ENCODE measurements around the gene STX1B. TPM values are rescaled to one million over a fixed set of nuclear protein-coding genes. Genes with fewer than 3 reads are reported as not detected.

STX1B gene
- total RNA-seq, 2 experiments from 2014 or later, result 3.5 to 3.6 TPM

DNA sequence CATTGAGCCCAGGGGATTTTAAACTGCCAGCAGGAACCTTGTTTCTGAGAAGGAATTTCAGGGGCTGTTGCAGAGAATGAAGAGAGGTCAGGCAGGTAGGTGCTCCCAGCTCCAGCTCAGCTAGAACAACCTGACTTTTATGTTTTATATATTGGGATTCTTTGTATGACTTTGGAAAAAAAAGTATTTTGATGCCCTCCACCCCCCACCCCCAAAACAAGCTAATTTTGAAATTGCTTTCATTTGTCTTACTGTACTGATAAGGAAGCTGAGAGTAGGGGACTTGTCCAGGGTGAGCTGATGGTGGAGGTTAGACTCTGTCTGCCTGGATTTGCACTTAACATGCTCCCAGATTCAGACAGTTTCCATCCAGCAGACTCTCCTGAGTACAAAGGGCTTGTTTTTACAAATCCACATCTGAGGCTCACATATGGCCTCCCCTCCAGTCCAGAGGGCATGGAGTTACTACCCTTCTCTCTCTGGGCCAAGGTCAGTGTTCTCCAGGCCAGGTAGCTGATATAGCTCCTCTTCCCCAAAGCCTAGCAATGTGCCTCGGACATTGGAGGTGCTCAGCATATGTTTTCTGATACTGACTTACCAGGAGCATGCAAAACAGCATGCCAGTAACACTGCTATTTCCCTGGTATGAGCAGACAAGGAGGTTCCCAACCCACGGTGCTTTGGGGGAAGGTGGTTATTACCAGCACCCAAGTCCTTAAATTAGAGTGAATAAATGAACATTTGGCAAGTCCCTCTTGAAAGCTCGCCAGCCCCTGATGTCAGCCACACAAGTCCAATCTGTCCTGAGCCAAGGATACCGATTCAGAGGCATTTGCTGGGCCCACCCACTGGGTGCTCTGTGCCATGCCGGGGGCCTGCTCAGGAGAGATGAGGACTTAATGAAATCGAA is 11.3 kb downstream of the STX1B start:
- Mint-ChIP-seq H3K4me1 (peaks cover 16% of the 10 kb centered on the region), H3K9me3 (ENCODE audit: low read depth) (no peaks in the 10 kb centered on the region), H3K27ac (no peak overlapping the region), H3K27me3 (peaks cover 11% of the 10 kb centered on the region), H3K4me3 (no peak overlapping the region), H3K36me3 (peaks cover 1% of the 10 kb centered on the region)
- DNase-seq, result no peak
- no peak for ATAC-seq
- CTCF ChIA-PET, result interaction anchor here (0.6 to 3.9 kb wide), 8 partner anchors 10 to 443 kb away, joined by 3 to 16 read pairs (median 4); partner anchors contain the start of genes HSD3B7 and ZNF843

DNA sequence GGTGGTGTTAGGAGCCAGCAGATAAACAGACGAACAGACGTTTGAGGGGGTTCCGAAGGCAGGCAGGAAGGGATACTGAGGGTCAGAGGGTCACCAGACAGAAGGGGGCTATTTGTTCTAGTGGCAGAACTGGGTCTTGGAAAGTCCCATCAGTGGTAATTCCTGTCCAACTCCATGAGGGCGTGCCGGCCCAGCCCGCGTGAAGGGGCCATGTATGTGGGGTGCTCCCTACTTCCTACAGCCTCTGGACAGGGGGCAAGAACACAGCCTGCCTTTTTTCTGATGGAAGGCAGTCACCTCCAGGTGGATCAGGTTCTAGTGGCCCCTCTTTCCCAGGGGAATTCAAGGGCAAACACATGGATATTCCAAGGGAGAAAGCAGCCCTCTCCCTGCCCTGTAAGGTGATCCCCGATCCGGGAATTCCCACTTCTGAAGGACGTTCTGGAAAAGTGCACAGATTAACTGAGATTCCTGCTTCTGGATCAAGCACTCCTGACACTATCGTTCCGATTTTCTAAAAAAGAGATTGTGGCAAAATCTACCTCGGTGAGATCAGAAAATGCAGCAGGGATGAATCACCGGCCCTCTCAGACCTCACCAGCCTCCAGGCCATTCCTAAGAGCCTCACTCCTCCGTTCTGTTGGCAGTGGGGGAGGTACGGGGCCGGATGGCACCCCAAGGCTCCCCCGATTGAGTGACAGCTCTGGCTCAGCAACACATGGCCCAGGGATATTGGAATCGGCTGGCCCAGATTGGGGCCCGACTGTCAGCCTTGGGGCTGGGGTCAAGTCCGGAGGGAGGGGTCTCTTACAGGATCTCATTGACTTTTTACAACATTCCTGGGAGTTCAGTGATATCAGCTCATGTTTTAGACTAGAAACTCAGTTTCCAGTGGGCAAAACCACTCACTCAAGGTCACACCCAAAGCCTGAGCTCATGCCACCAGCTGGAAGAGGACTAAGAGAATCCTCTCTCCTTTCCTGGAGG is 12.4 kb downstream of the STX1B start:
- H3K27me3 Mint-ChIP-seq, result peaks cover 11% of the 10 kb centered on the region
- ATAC-seq (no peak), DNase-seq (no peak)
- H3K27ac Mint-ChIP-seq, result no peak overlapping the region
- peaks cover 27% of the 10 kb centered on the region for H3K4me1 Mint-ChIP-seq
- CTCF ChIA-PET, result interaction anchor here (0.7 to 3.9 kb wide), 9 partner anchors 11 to 445 kb away, joined by 3 to 16 read pairs (median 4); partner anchors contain the start of genes HSD3B7 and ZNF843
- peaks cover 1% of the 10 kb centered on the region for H3K36me3 Mint-ChIP-seq
- H3K4me3 Mint-ChIP-seq, result peak overlapping the region; percentile 81
- no peaks in the 10 kb centered on the region for H3K9me3 Mint-ChIP-seq (ENCODE audit: low read depth)

DNA sequence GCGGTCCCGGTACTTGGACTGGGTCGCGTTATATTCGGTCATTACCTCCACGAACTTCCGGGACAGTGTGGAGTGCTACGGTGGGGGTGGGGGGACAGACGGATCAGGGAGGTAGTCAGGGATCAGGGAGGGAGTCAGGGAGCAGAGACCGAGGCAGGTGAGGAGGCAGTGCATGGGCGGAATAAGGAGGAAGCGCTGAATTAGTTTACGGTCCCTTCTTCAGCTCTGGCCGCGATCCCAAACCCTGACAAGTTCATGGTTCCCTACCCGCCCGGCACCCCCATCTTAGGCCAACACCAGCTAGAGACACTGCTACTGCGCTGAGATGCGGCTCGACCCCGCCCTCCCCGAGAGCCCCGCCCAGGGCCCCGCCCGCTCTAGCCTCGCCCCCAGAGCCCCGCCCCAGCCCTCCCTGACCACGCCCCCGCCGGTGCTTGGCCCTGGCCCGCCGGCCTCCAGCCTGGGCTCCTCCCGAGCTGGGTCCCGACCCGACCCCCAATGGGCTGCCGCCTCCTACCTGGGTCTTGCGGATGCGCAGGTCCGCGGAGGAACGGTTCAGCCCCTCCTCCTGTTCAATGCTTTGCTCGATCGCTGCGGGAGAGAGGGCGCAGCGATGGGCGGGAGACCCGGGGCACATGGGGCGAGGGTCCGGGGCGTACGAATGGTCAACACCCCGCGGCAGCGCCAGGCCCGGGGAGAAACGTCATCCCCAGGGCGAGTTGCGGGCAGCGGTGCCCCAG is 13.3 kb downstream of the STX1B start:
- Mint-ChIP-seq H3K36me3 (peaks cover 1% of the 10 kb centered on the region), H3K27me3 (peaks cover 11% of the 10 kb centered on the region), H3K4me3 (peak overlapping the region; percentile 81), H3K9me3 (ENCODE audit: low read depth) (no peaks in the 10 kb centered on the region), H3K27ac (peak overlapping the region; percentile 88), H3K4me1 (peaks cover 35% of the 10 kb centered on the region)
- peak; percentile 98 for ATAC-seq
- CTCF ChIA-PET, result interaction anchor here (0.8 to 1.1 kb wide), 3 partner anchors 11 to 56 kb away, joined by 3 to 9 read pairs (median 4); partner anchors contain the start of gene HSD3B7
- DNase-seq, result peak; percentile 92

DNA sequence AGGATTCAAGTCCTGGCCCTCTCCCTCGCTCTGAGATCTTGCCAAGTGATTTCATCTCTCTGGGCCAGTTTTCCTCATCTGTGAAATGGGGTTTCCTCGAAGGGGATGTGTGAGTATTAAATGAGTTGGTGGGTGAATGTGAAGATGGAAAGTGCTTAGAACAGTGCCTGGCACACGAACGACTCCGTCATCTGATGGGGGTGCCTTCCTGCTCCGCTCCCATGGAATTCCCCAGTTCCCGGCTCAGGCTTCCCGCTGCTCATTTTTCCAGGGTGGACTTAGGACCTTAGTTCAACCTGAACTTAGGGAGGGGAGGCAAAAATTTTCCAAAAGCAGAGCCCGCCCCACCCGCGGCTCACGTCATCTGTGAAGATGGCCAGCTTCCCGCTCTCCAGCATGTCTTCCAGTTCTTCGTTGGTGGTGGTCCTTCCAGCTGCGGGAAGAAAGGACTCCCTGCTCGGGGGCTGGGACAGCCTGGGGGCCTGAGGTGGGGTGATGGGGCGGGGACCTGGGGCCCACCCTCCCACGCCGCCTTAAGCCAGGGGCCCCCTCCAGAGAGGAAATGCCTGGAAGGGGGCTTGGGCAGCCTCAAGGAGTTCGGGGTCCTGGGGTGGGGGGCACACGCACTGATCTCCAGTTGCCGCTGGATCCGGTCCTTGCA is 14.0 kb downstream of the STX1B start:
- CTCF ChIA-PET, result interaction anchor here (0.8 to 3.4 kb wide), 4 partner anchors 11 to 55 kb away, joined by 3 to 28 read pairs (median 6); partner anchors contain the start of gene HSD3B7
- Mint-ChIP-seq H3K4me3 (peak overlapping the region; percentile 81), H3K27me3 (peaks cover 11% of the 10 kb centered on the region), H3K27ac (peak overlapping the region; percentile 88), H3K9me3 (ENCODE audit: low read depth) (no peaks in the 10 kb centered on the region), H3K4me1 (peaks cover 38% of the 10 kb centered on the region), H3K36me3 (peaks cover 1% of the 10 kb centered on the region)
- no peak for DNase-seq
- ATAC-seq, result no peak

DNA sequence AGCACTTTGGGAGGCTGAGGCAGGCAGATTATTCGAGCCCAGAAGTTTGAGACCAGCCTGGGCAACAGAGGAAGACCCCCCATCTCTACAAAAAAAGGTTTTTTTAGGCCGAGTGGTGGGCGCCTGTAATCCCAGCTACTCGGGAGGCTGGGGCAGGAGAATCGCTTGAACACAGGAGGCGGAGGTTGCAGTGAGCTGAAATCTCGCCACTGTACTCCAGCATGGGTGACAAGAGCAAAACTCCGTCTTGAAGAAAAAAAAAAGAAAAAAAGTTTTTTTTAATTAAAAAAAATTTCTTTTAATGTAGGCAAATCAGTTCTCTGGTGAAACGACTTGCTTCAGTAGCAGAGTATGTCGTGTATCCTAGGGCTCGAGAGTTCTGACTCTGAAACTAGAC is 14.5 kb downstream of the STX1B start:
- peaks cover 43% of the 10 kb centered on the region for H3K4me1 Mint-ChIP-seq
- peaks cover 1% of the 10 kb centered on the region for H3K36me3 Mint-ChIP-seq
- peaks cover 11% of the 10 kb centered on the region for H3K27me3 Mint-ChIP-seq
- peak overlapping the region; percentile 74 for H3K27ac Mint-ChIP-seq
- CTCF ChIA-PET, result interaction anchor here (3.4 kb wide), 1 partner anchor 12 kb away, joined by 28 read pairs; the partner anchor contains the start of gene HSD3B7
- DNase-seq (no peak), ATAC-seq (no peak)
- H3K4me3 Mint-ChIP-seq, result peak overlapping the region; percentile 81
- no peaks in the 10 kb centered on the region for H3K9me3 Mint-ChIP-seq (ENCODE audit: low read depth)

DNA sequence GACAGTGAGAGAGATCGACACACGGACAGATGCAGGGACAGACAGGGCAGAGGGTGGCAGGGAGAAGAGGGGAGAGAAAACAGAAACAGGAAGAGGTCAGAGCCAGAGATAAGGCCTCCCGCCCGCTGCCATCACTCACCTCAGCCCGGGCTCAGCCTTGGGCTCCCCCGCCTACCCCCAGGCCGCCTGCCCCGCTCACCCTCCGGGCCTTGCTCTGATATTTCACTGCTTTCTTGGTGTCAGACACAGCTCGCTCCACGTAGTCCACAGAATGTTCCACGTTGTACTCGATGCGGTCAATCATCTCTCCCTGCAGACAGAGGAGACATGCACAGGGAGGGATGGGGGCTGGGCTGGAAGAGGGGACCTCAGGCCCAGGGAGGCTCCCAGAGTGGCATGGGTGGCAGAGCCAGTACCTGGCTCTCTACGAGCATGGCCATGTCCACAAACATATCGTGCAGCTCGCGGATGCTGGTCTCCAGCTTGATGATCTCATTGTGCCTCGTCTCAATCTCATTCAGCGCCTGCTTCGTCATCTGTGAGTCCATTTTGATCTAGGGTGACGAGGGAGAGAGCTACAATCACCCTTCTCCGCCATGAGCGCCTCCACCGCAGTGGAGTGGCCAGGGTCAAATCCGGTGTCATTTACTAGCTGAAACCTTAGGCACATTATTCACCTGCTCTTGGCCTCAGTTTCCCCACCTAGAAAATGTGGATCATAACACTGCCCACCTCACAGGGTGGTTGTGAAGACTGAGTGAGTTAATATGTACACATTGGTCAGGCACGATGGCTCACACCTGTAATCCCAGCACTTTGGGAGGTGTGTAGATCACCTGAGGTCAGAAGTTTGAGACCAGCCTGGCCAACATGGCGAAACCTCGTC is 17.3 kb downstream of the STX1B start:
- ATAC-seq (no peak), DNase-seq (no peak)
- CTCF ChIA-PET, result interaction anchor here (2.1 to 3.4 kb wide), 2 partner anchors 9 to 75 kb away, joined by 4 to 28 read pairs; partner anchors contain the start of gene HSD3B7
- H3K9me3 Mint-ChIP-seq (ENCODE audit: low read depth), result no peaks in the 10 kb centered on the region
- peaks cover 43% of the 10 kb centered on the region for H3K4me1 Mint-ChIP-seq
- H3K27ac Mint-ChIP-seq, result peak overlapping the region; percentile 74
- H3K36me3 Mint-ChIP-seq, result peaks cover 1% of the 10 kb centered on the region
- no peak overlapping the region for H3K4me3 Mint-ChIP-seq
- peaks cover 3% of the 10 kb centered on the region for H3K27me3 Mint-ChIP-seq

DNA sequence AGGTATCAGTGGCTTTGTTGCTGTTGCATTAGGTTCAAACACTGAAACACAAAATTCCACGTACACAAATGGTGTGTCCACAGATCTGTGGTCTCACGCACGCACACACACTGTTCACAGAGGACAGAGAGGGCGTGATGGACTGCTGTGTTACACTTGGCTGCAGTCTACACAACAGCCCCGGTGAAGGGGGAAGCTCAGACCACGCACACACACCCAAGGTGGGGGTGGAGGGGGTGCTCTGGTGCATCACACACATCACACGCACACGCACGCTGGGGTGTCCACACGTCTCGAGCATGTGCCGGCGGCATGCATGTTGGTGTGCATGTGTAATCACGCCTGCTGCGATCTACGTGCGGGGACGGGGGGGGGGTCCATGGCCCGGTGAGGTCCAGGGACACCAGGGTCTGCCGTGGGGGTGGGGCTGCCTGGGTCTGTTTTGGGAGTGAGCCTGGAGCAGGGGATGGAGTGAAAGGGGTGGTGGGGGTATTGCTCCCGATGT is 18.1 kb downstream of the STX1B start:
- DNase-seq (no peak), ATAC-seq (no peak)
- Mint-ChIP-seq H3K9me3 (ENCODE audit: low read depth) (no peaks in the 10 kb centered on the region), H3K36me3 (peaks cover 1% of the 10 kb centered on the region), H3K27ac (no peak overlapping the region), H3K4me3 (no peak overlapping the region), H3K4me1 (peaks cover 43% of the 10 kb centered on the region), H3K27me3 (no peaks in the 10 kb centered on the region)
- CTCF ChIA-PET, result interaction anchor here (1.4 kb wide), 1 partner anchor 50 kb away, joined by 5 read pairs; no protein-coding TSS in a partner anchor

DNA sequence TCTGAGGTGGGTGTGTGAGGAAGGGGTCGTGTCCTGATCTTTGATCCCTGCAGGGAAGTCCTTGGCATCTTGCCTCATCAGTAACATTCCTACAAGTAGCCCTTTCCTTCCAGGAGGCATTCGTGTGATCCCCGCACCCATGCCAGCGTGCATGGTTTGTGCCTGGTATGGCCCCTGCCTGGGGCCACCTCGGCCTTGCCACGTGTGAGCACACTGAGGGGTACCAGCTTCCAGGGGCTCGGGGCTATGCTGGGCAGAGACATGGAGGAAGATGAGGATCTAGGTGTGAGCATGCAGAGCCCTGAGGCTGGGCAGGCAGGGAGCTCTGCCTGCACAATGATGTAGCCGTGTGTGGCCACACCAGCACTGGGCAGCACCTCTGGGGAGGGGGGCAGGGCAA is 19.4 kb downstream of the STX1B start:
- Mint-ChIP-seq H3K27ac (peak overlapping the region; percentile 62), H3K4me3 (no peak overlapping the region), H3K4me1 (peaks cover 39% of the 10 kb centered on the region), H3K27me3 (no peaks in the 10 kb centered on the region), H3K9me3 (ENCODE audit: low read depth) (no peaks in the 10 kb centered on the region), H3K36me3 (peaks cover 1% of the 10 kb centered on the region)
- DNase-seq, result no peak
- no peak for ATAC-seq
- CTCF ChIA-PET, result interaction anchor here (1.4 kb wide), 1 partner anchor 49 kb away, joined by 5 read pairs; no protein-coding TSS in a partner anchor

DNA sequence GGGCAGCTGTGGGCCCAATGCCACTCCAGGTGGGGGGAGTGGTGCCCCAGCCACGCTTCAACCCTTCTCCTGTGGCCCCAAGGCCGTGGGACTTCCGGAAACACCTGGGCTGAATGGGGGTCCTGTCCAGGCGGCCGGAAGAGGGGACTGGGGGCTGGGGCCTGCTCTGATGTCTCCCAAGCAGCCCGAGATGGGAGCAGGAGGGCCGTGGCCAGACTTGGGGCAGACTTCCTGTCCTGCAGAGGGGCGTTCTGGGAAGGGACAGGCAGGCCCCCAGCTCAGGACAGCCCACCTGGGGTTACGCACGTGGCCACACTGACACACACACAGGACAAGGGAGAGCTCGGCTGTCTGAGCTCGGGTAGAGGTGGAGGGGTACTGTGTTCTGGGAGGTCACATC is 20.3 kb downstream of the STX1B start:
- ATAC-seq (no peak), DNase-seq (no peak)
- Mint-ChIP-seq H3K36me3 (peaks cover 1% of the 10 kb centered on the region), H3K27ac (no peak overlapping the region), H3K4me1 (peaks cover 42% of the 10 kb centered on the region), H3K4me3 (no peak overlapping the region), H3K9me3 (ENCODE audit: low read depth) (no peaks in the 10 kb centered on the region), H3K27me3 (no peaks in the 10 kb centered on the region)
- CTCF ChIA-PET, result no interaction called here

DNA sequence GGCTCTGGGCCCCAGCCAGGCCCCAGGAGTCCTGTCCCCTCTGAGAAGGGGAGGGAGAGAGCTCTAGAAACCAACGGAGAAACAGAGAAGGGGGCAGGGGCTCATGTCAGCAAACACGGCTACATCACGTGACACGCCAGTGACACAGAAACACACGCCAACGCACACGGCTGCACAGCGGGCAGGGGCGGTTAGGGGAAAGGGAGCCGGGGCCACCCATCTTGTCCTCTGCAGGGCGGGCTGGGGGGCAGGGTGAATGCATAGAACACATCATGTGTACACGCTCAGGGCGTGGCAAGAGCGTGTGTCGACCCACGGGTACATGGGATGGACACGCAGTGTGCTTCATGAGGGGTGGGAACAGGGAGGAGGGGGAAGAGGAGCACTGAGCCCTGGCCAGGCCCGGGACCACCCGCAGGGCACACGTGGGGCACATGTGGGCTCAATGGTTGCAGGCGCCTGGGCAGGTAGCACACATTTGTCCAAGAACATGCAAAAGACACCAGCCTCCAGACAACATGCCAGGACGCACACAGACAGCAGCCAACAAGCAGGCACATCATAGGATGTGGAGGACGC is 20.9 kb downstream of the STX1B start:
- H3K9me3 Mint-ChIP-seq (ENCODE audit: low read depth), result no peaks in the 10 kb centered on the region
- no peaks in the 10 kb centered on the region for H3K27me3 Mint-ChIP-seq
- DNase-seq, result no peak
- no peak for ATAC-seq
- CTCF ChIA-PET, result no interaction called here
- peaks cover 42% of the 10 kb centered on the region for H3K4me1 Mint-ChIP-seq
- H3K4me3 Mint-ChIP-seq, result no peak overlapping the region
- no peak overlapping the region for H3K27ac Mint-ChIP-seq
- peaks cover under 1% of the 10 kb centered on the region for H3K36me3 Mint-ChIP-seq

Data from activated CD8-positive, alpha-beta memory T cell treated with anti-CD3 and anti-CD28 coated beads, Interleukin-2, amount 10 ng/mL, durations not matched to agents 7 days and 5 days (primary cell).